OCI-LY3 (cell line): ENCODE measurements around the gene CFAP57.

Experiments used
- H2AFZ ChIP-seq: fragments of 200-600, 300-600 bp; shearing (Covaris generic); 2 replicates; pipeline ENCODE4 v1.6.0; 2014; ENCODE audit warnings: antibody characterized with exemption, low read depth, low read length
- H3K27ac ChIP-seq: fragments of 200-600, 300-600 bp; sonication (generic); 2 replicates; pipeline ENCODE4 v1.5.1; 2014; ENCODE audit warnings: mild to moderate bottlenecking, low read length, moderate library complexity, mixed read lengths
- H3K27me3 ChIP-seq: fragments of 200-600, 300-600 bp; sonication (generic); 2 replicates; pipeline ENCODE4 v1.6.1; 2014; ENCODE audit warnings: low read depth, low read length, mixed read lengths
- H3K36me3 ChIP-seq: fragments of 200-600, 300-600 bp; sonication (generic); replicated peaks from 2 replicates; pipeline ENCODE3; 2014; ENCODE audit warnings: low read depth, low read length, mixed read lengths
- H3K4me1 ChIP-seq: fragments of 300-600, 200-600 bp; sonication (generic); 2 replicates; pipeline ENCODE4 v1.6.1; 2014; ENCODE audit warnings: low read length, mixed read lengths
- H3K4me2 ChIP-seq: fragments of 200-600, 300-600 bp; sonication (generic); 2 replicates; pipeline ENCODE4 v1.6.1; 2014; ENCODE audit warnings: low read length, mixed read lengths
- H3K4me3 ChIP-seq: fragments of 300-600, 200-600 bp; sonication (generic); 2 replicates; pipeline ENCODE4 v1.5.1; 2014; ENCODE audit warnings: antibody characterized with exemption, mild to moderate bottlenecking, low read length, moderate library complexity
- H3K79me2 ChIP-seq: fragments of 300-600, 200-600 bp; shearing (Covaris generic); 2 replicates; pipeline ENCODE4 v1.6.1; 2014; ENCODE audit warnings: mild to moderate bottlenecking, low read length, mixed read lengths
- H3K9ac ChIP-seq: fragments of 300-600, 200-600 bp; shearing (Covaris generic); 2 replicates; pipeline ENCODE4 v1.6.0; 2014; ENCODE audit warnings: mild to moderate bottlenecking, low read length, moderate library complexity
- H3K9me3 ChIP-seq: fragments of 200-600, 300-600 bp; shearing (Covaris generic); 2 replicates; pipeline ENCODE4 v1.6.1; 2014; ENCODE audit warnings: low read length, mixed read lengths; ENCODE audit not compliant: insufficient read depth
- H4K20me1 ChIP-seq: fragments of 200-600, 300-600 bp; sonication (generic); 2 replicates; pipeline ENCODE4 v1.6.1; 2016; ENCODE audit warnings: low read length, mixed read lengths; ENCODE audit not compliant: insufficient read depth
- CTCF ChIP-seq: fragments of 200-600, 300-600 bp; sonication (generic); IDR thresholded peaks from 2 replicates; pipeline ENCODE4 v1.5.1; 2014; ENCODE audit warnings: antibody characterized with exemption, low read length, low read depth
- EZH2phosphoT487 ChIP-seq: fragments of 200-600 bp; shearing (Covaris generic); IDR thresholded peaks from 2 replicates; pipeline ENCODE4 v1.6.1; 2018; ENCODE audit warnings: antibody characterized with exemption, mixed run types, low read depth

The CFAP57 gene

GRCh38 chr1:43184995-43185394, 12.9 kb downstream of the CFAP57 start:
- Histone ChIP-seq H3K27ac (no peak overlapping the region), H3K4me1 (no peaks in the 10 kb centered on the region), H3K4me2 (no peak overlapping the region), H3K4me3 (no peak overlapping the region), H3K9me3 (no peaks in the 10 kb centered on the region), H3K36me3 (no peaks in the 10 kb centered on the region), H3K9ac (no peak overlapping the region), H2AFZ (no peak overlapping the region), H3K27me3 (no peaks in the 10 kb centered on the region), H3K79me2 (no peaks in the 10 kb centered on the region), H4K20me1 (no peaks in the 10 kb centered on the region)
- TF ChIP-seq CTCF (no peak), EZH2phosphoT487 (no peak)

GRCh38 chr1:43188106-43188505, 16.0 kb downstream of the CFAP57 start:
- no peaks in the 10 kb centered on the region for H3K36me3 ChIP-seq
- no peak overlapping the region for H3K4me3 ChIP-seq
- no peaks in the 10 kb centered on the region for H3K27me3 ChIP-seq
- H4K20me1 ChIP-seq, result no peaks in the 10 kb centered on the region
- H3K9me3 ChIP-seq, result no peaks in the 10 kb centered on the region
- no peaks in the 10 kb centered on the region for H3K79me2 ChIP-seq
- H3K4me2 ChIP-seq, result no peak overlapping the region
- no peak overlapping the region for H3K27ac ChIP-seq
- H3K4me1 ChIP-seq, result no peaks in the 10 kb centered on the region
- H3K9ac ChIP-seq, result no peak overlapping the region
- TF ChIP-seq CTCF (no peak), EZH2phosphoT487 (no peak)
- H2AFZ ChIP-seq, result no peak overlapping the region

GRCh38 chr1:43194509-43194908, 22.4 kb downstream of the CFAP57 start:
- TF ChIP-seq CTCF (no peak), EZH2phosphoT487 (no peak)
- no peaks in the 10 kb centered on the region for H4K20me1 ChIP-seq
- H3K9me3 ChIP-seq, result 0 out of 2 replicates have a peak, but pooled peaks cover 10% of the 10 kb centered on the region
- H3K79me2 ChIP-seq, result no peaks in the 10 kb centered on the region
- no peak overlapping the region for H3K4me3 ChIP-seq
- H3K27ac ChIP-seq, result no peak overlapping the region
- H2AFZ ChIP-seq, result no peak overlapping the region
- H3K9ac ChIP-seq, result no peak overlapping the region
- no peak overlapping the region for H3K4me2 ChIP-seq
- no peaks in the 10 kb centered on the region for H3K27me3 ChIP-seq
- H3K4me1 ChIP-seq, result peaks cover 15% of the 10 kb centered on the region
- no peaks in the 10 kb centered on the region for H3K36me3 ChIP-seq

GRCh38 chr1:43197343-43198127, 25.4 kb downstream of the CFAP57 start:
- Histone ChIP-seq H3K9ac (no peak overlapping the region), H4K20me1 (no peaks in the 10 kb centered on the region), H3K27ac (no peak overlapping the region), H3K36me3 (no peaks in the 10 kb centered on the region), H3K27me3 (no peaks in the 10 kb centered on the region), H3K9me3 (0 out of 2 replicates have a peak, but pooled peaks cover 10% of the 10 kb centered on the region), H3K79me2 (no peaks in the 10 kb centered on the region), H3K4me1 (peaks cover 18% of the 10 kb centered on the region), H2AFZ (no peak overlapping the region), H3K4me2 (no peak overlapping the region), H3K4me3 (no peak overlapping the region)
- no peak for TF ChIP-seq EZH2phosphoT487
- no peak for TF ChIP-seq CTCF
